Embryonic facial prominence (tissue), 1 donor: ENCODE results near the gene DCLRE1A.

Experiments
- DNase-seq: peaks from one replicate; pipeline ENCODE4 v3.0.0-alpha.2; 2016; ENCODE audit errors: extremely low spot score

DCLRE1A gene

DNA sequence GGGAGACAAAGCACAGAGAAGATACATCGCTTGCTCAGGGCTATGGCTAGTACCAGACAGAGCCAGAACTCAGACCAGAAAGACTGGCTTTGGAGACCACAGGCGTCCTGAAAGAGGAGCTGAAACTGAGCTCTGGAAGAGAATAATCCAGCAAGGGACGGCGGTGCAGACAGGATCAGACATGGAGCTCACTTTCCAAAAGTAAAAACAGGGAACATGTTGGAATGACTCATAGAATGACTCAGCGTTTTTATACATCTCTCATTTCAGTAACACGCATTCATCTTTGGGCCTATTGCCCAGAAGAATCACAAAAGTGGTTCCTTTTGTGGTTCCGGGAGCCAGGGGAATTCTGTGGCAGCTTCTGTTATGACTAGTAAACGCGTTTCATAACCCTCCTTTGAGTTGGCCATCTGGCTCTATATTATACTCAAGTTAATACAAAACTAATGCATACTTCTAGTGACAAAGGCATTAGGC, 65.2 kb downstream of the DCLRE1A start:
- no peak for DNase-seq
